Adrenal gland (tissue), 5 donors: ENCODE measurements around the gene ASAP2.

Experiments used
- POLR2A ChIP-seq, 2 donors: fragments of 450-650 bp; IDR thresholded peaks; one replicate each; pipeline ENCODE4 v1.6.1; 2017; ENCODE audit warnings: antibody characterized with exemption in 2 of 2, mild to moderate bottlenecking in 2 of 2, moderate library complexity in 1 of 2
- TF ChIP-seq, protein P1 (sequence below), 6 experiments: fragments of 450-650 bp in 4 of 6; fragments of 200-600 bp in 2 of 6; sonication (generic) in 1 of 6; IDR thresholded peaks; 1 replicate in 5 of 6; 2 replicates in 1 of 6; pipeline versions ENCODE4 v1.5.1 to v1.8.0; 2016 to 2021; ENCODE audit warnings: antibody characterized with exemption in 6 of 6, mild to moderate bottlenecking in 2 of 6, moderate library complexity in 1 of 6
- donor health status: DM: no; HTN: no; CAD: no.

GRCh38 chr2:9337901-9338300 lies 131.3 kb downstream of the ASAP2 start:
- TF ChIP-seq, protein P1, sequence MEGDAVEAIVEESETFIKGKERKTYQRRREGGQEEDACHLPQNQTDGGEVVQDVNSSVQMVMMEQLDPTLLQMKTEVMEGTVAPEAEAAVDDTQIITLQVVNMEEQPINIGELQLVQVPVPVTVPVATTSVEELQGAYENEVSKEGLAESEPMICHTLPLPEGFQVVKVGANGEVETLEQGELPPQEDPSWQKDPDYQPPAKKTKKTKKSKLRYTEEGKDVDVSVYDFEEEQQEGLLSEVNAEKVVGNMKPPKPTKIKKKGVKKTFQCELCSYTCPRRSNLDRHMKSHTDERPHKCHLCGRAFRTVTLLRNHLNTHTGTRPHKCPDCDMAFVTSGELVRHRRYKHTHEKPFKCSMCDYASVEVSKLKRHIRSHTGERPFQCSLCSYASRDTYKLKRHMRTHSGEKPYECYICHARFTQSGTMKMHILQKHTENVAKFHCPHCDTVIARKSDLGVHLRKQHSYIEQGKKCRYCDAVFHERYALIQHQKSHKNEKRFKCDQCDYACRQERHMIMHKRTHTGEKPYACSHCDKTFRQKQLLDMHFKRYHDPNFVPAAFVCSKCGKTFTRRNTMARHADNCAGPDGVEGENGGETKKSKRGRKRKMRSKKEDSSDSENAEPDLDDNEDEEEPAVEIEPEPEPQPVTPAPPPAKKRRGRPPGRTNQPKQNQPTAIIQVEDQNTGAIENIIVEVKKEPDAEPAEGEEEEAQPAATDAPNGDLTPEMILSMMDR (IDR thresholded peaks at IDR 0.05) = no peak
- no peak for TF ChIP-seq POLR2A (IDR thresholded peaks at IDR 0.05)
